DMS53 (cell line): Measurements from ENCODE around the gene PGPEP1.

ENCODE experiments used
- DNase-seq: peaks from one replicate; lab custom pipeline; 2025; lab: John Stamatoyannopoulos, UW

The PGPEP1 gene

GRCh38 chr19:18340190-18340989 is at the start of gene PGPEP1:
Gene PGPEP1, plus strand, starts transcription at chr19:18340598. Its CDS starts 84 bp downstream, at chr19:18340682.
- DNase-seq: peak; percentile 79

GRCh38 chr19:18291019-18291524 is 49.3 kb upstream of the PGPEP1 start:
- DNase-seq: no peak

- DNase-seq: peak; percentile 80
Observed at GRCh38 chr19:18291590-18292461, 48.6 kb upstream of the PGPEP1 start.

GRCh38 chr19:18292462-18292809 is 48.0 kb upstream of the PGPEP1 start:
- DNase-seq: peak; percentile 80

- peak; percentile 59 for DNase-seq
Observed at GRCh38 chr19:18292810-18293641, 47.4 kb upstream of the PGPEP1 start.

GRCh38 chr19:18293642-18294466 is 46.5 kb upstream of the PGPEP1 start:
- DNase-seq: no peak

- DNase-seq: peak; percentile 89
Observed at GRCh38 chr19:18294467-18294864, 45.9 kb upstream of the PGPEP1 start.

GRCh38 chr19:18295034-18295451 is 45.4 kb upstream of the PGPEP1 start:
- no peak for DNase-seq

GRCh38 chr19:18297308-18297707 is 43.1 kb upstream of the PGPEP1 start:
- no peak for DNase-seq

- DNase-seq: no peak
Observed at GRCh38 chr19:18298601-18299000, 41.8 kb upstream of the PGPEP1 start.

GRCh38 chr19:18299654-18300053 is 40.7 kb upstream of the PGPEP1 start:
- DNase-seq: no peak

- no peak for DNase-seq
Observed at GRCh38 chr19:18300930-18301717, 39.3 kb upstream of the PGPEP1 start.

- no peak for DNase-seq
Observed at GRCh38 chr19:18301718-18302111, 38.7 kb upstream of the PGPEP1 start.

- DNase-seq: peak; percentile 81
Observed at GRCh38 chr19:18304208-18304457, 36.3 kb upstream of the PGPEP1 start.

- peak; percentile 92 for DNase-seq
Observed at GRCh38 chr19:18304458-18305310, 35.7 kb upstream of the PGPEP1 start.

- no peak for DNase-seq
Observed at GRCh38 chr19:18306209-18306887, 34.0 kb upstream of the PGPEP1 start.

GRCh38 chr19:18306888-18307260 is 33.5 kb upstream of the PGPEP1 start:
- no peak for DNase-seq

GRCh38 chr19:18307271-18307681 is 33.1 kb upstream of the PGPEP1 start:
- no peak for DNase-seq
